Hepatocyte (in vitro differentiated cells): Measurements from ENCODE around the gene HIRA.

Experiments used
- CTCF ChIP-seq: fragments of 200-600 bp; sonication (generic); IDR thresholded peaks from 2 replicates; pipeline ENCODE4 v1.5.1; 2016; ENCODE audit warnings: antibody characterized with exemption, mild to moderate bottlenecking; ENCODE audit not compliant: poor library complexity
- EZH2 ChIP-seq: fragments of 200-600 bp; sonication (generic); IDR thresholded peaks from 2 replicates; pipeline ENCODE4 v1.6.1; 2016; ENCODE audit warnings: antibody characterized with exemption, mild to moderate bottlenecking, borderline replicate concordance
- EZH2phosphoT487 ChIP-seq: fragments of 200-600 bp; sonication (generic); IDR thresholded peaks from one replicate; pipeline ENCODE4 v1.6.1; 2018; ENCODE audit warnings: antibody characterized with exemption, mild to moderate bottlenecking, low read depth, moderate library complexity; ENCODE audit not compliant: unreplicated experiment, severe bottlenecking

GRCh38 chr22:19396934-19397733 is 34.4 kb downstream of the HIRA start:
- TF ChIP-seq CTCF (no peak), EZH2phosphoT487 (no peak), EZH2 (no peak)
